Middle frontal gyrus (tissue), 1 donor: Measurements from ENCODE around the gene PDZD8.
"Not testable (repeated sequence)": the region's sequence is repeated elsewhere in the genome, so short reads cannot be mapped to it uniquely, and the experiment has no call there.

ENCODE experiments used
- DNase-seq: peaks from one replicate; pipeline ENCODE4 v3.0.0-alpha.2; 2015; ENCODE audit warnings: low spot score; ENCODE audit errors: extremely low spot score

The PDZD8 gene

GRCh38 chr10:117257721-117258120 is 117.5 kb downstream of the PDZD8 start:
- DNase-seq = no peak

- no peak for DNase-seq
Observed at GRCh38 chr10:117256910-117257309, 118.3 kb downstream of the PDZD8 start.

GRCh38 chr10:117255835-117256460 is 119.3 kb downstream of the PDZD8 start:
- no peak for DNase-seq

- no peak for DNase-seq
Observed at GRCh38 chr10:117254774-117255735, 120.2 kb downstream of the PDZD8 start.

GRCh38 chr10:117254338-117254737 is 120.9 kb downstream of the PDZD8 start:
- DNase-seq = no peak

GRCh38 chr10:117253908-117254307 is 121.3 kb downstream of the PDZD8 start:
- DNase-seq = no peak

- no peak for DNase-seq
Observed at GRCh38 chr10:117250411-117250810, 124.8 kb downstream of the PDZD8 start.

- DNase-seq = no peak
Observed at GRCh38 chr10:117249493-117250093, 125.6 kb downstream of the PDZD8 start.

GRCh38 chr10:117248750-117249465 is 126.3 kb downstream of the PDZD8 start:
- no peak for DNase-seq

- DNase-seq = no peak
Observed at GRCh38 chr10:117246997-117247671, 128.1 kb downstream of the PDZD8 start.

GRCh38 chr10:117242463-117242832 is 132.8 kb downstream of the PDZD8 start:
- no peak for DNase-seq

GRCh38 chr10:117241541-117242462 is 133.4 kb downstream of the PDZD8 start:
- no peak for DNase-seq

GRCh38 chr10:117240621-117241529 is 134.4 kb downstream of the PDZD8 start, which contains the start of gene SLC18A2:
TSS of gene SLC18A2 (plus strand) at chr10:117241114. CDS start at chr10:117241694, 580 bp downstream.
- DNase-seq = no peak

- no peak for DNase-seq
Observed at GRCh38 chr10:117239721-117240620, 135.3 kb downstream of the PDZD8 start.

GRCh38 chr10:117239051-117239450 is 136.2 kb downstream of the PDZD8 start:
- DNase-seq = no peak

- DNase-seq = no peak
Observed at GRCh38 chr10:117237401-117237991, 137.7 kb downstream of the PDZD8 start.

- not testable (repeated sequence) for DNase-seq
Observed at GRCh38 chr10:117230107-117230506, 145.1 kb downstream of the PDZD8 start.
